Fibroblast of skin of scalp (primary cell): ENCODE results near the gene MDGA2. TPM values are rescaled to one million over a fixed set of nuclear protein-coding genes. Genes with fewer than 3 reads are reported as not detected.
A peak's percentile ranks its signal among the peaks of the same experiment; 100 is the strongest.
"Not testable (repeated sequence)": the region's sequence is repeated elsewhere in the genome, so short reads cannot be mapped to it uniquely, and the experiment has no call there.

Experiments used
- DNase-seq: peaks from one replicate; pipeline ENCODE4 v3.0.0-alpha.2; 2013
- polyA plus RNA-seq, 2 experiments: library from polyadenylated mRNA; unstranded; fragments of 120-200 nt; gene quantifications; one replicate each; pipeline ENCODE4 v1.2.1, GENCODE V29; 2013; ENCODE audit not compliant: insufficient read length in 2 of 2

MDGA2 gene
- polyA plus RNA-seq (2013, experiment 1 of 2; ENCODE audit: insufficient read length) = not detected
- polyA plus RNA-seq (2013, experiment 2 of 2; ENCODE audit: insufficient read length) = 0.10 TPM

GRCh38 chr14:47675466-47676314 lies at the start of gene MDGA2:
MDGA2 (minus strand) TSS chr14:47675605.
- DNase-seq = peak; percentile 20

GRCh38 chr14:47722929-47723693 lies 47.7 kb upstream of the MDGA2 start:
- no peak for DNase-seq

GRCh38 chr14:47720281-47720680 lies 44.9 kb upstream of the MDGA2 start:
- no peak for DNase-seq

DNA sequence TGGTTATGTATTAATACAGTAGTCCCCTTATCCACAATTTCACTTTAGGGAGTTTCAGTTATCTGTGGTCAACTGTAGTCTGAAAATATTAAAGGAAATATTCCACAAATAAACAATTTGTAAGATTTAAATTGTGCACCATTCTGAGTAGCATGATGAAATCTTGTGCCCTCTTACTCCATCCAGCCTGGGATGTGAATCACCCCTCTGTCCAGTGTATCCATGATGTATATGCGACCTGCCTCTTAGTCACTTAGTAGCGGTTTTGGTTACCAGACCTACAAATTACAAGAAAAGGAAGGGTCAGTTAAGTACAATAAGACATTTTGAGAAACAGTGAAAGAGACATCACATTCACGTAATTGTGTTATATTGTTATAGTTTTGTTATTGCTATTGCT lies 39.9 kb upstream of the MDGA2 start:
- DNase-seq = peak; percentile 1

GRCh38 chr14:47710581-47710980 lies 35.2 kb upstream of the MDGA2 start:
- DNase-seq = no peak

GRCh38 chr14:47705683-47706082 lies 30.3 kb upstream of the MDGA2 start:
- no peak for DNase-seq

DNA sequence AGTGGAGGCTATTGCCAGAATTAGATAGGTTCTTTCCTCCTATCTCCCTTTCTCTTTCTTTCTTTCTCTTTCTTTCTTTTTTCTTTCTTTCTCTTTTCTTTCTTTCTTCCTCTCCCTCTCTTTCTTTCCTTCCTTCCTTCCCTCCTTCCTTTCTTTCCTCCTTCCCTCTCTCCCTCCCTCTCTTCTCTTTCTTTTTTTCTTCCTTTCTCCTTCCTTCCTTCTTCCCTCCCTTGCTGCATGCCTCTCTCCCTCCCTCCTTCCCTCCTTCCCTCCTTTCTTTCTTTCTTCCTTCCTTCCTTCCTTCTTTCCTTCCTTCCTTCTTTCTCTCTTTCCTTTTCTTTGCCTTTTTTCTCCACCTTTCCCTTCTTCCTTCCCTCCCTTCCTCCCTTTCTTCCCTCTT lies 16.4 kb upstream of the MDGA2 start:
- no peak for DNase-seq

DNA sequence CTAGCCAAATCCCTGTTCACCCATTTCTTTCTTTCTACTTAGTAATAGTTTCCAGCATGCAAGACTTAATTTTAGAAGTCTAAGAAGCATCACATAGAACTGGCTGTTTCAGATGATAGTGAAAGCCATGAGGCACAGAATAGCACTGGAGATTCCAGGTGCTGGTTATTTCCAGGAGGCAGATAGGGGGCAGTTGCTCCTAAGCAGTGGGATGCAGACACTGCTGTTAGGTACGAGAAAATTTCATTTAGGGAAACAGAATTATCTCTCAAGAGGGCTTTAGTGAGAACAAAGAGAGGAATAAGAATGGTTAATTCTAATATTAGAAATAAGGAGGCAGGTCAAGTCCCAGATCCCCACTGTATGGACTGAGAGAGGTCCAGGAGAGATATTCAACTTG lies 3.6 kb upstream of the MDGA2 start:
- no peak for DNase-seq

GRCh38 chr14:47678157-47678556 lies 2.8 kb upstream of the MDGA2 start:
- DNase-seq = no peak

- DNase-seq = no peak
These were observed 861 bp upstream of the MDGA2 start for GRCh38 chr14:47676315-47676617.

DNA sequence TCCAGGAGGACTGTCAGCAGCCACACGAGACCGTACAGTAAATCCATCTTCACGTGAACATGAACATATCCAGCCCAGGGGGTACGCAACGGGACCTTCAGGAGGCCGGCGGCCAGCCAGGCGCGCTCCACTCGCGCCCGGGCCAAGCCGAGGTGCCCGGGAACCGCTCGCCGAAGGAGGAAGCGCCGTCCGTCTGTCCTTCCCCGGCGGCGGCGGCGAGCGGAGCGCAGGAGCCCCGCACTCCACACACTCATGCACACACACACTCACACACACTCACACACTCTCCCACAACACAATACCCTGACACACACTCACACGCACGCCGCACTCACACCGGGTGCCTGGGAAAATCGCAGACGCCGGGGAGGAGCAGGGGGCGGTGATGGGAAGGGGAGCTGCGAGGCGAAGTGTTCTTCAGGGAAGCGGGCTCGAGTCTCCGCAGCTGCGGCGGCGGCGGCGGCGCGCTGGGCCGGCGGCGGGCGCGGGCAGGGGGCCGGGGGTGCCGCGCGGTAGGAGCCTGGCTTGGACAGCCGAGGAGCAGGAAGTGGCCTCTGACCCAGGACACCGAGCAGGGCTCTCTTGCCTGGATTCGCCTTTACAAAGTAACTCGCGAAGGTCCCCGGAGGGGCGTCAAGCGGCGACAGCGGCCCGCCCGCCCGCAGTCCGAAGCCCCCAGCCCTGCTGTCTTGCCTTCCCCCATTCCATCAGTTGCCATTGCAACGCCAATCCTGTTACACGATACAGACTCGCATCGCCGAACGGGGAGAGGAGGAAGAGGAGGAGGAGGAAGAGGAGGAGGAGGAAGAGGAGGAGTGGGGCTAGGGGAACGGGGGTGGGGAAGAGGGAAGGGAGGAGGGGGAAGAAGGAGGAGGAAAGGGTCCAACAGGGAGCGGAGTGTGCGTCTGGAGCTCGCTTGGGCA lies 601 bp downstream of the MDGA2 start:
- no peak for DNase-seq

GRCh38 chr14:47674148-47674542 lies 1.3 kb downstream of the MDGA2 start:
- DNase-seq = no peak

DNA sequence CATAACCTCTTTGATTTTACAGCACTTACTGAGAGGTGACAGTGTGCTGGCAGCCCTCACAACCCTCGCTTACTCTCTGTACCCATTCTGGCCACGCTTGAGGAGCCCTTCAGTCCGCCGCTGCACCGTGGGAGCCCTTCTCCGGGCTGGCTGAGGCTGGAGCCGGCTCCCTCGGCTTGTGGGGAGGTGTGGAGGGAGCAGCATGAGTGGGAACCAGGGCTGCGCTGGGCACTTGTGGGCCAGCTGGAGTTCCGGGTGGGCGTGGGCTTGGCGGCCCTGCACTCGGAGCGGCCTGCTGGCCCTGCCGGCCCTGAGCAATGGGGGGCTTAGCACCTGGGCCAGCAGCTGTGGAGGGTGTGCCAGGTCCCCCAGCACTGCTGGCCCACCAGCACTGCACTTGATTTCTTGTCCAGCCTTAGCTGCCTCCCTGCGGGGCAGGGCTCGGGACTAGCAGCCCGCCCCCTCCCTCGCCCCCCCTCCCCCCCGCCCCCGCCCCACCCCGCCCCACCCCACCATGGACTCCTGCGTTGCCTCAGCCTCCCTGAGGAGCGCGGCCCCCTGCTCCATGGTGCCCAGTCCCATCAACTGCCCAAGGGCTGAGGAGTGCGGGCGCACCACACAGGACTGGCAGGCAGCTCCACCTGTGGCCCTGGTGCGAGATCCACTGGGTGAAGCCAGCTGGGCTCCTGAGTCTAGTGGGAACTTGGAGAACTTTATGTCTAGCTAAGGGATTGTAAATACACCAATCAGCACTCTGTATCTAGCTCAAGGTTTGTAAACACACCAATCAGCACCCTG lies 9.9 kb downstream of the MDGA2 start:
- no peak for DNase-seq

DNA sequence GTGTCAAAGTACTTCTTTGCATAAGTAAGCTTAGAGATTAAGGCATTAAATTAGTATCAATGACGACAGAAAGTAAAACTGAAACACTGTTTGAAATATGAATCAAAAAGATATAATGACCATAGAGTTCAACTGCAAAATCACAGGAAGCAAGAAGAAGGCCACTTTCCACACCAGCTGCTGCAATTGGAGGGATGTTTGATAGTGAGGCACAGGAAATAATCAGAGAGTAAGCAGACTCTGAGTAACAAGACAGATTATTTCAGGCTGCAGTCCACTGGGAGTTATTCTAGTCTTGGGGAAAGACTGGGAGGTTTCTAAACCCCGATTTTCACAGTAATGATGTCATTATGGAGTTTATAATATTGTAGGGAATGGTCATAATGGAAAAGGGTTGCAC lies 12.9 kb downstream of the MDGA2 start:
- DNase-seq = no peak

- no peak for DNase-seq
These were observed 15.2 kb downstream of the MDGA2 start for GRCh38 chr14:47660158-47660557.

DNA sequence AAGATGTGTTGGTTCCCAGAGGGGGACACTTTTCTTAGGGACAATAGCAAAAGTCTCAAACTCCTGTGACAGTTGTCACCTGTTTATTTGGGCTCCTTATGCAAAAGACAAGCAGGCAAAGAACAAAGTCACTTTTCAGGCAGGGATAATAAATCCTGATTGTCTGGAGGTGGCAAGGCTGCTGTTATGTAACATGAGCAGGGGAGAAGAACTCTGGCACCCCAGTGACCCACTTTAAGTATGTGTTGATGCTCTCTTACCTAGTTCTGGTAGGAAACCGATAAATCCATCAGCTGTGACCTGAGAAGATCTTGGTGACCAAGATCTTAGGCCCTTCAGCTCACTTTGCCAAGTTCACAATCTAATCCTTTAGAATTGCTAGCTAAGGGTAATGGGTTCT lies 17.4 kb downstream of the MDGA2 start:
- no peak for DNase-seq

DNA sequence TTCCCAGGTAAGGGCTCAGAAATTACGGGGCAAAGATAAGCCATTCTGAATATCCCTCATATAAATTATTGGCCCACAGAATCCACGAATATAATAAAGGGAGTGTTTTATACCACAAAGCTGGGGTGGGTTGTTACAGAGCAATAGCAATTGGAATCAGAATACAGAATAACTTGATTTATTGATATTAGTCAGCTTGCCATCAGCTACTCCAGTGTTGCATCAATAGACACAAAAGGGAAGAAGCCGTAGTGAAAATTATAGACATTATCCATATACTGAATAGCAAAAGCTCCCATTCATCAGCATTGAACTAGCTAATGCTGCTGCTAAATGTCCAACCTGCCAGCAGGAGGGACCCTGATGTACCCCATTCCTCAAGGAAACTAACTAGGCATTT lies 18.3 kb downstream of the MDGA2 start:
- no peak for DNase-seq

GRCh38 chr14:47651337-47651736 lies 24.1 kb downstream of the MDGA2 start:
- no peak for DNase-seq

- DNase-seq = no peak
These were observed 37.7 kb downstream of the MDGA2 start for GRCh38 chr14:47637753-47638152.

DNA sequence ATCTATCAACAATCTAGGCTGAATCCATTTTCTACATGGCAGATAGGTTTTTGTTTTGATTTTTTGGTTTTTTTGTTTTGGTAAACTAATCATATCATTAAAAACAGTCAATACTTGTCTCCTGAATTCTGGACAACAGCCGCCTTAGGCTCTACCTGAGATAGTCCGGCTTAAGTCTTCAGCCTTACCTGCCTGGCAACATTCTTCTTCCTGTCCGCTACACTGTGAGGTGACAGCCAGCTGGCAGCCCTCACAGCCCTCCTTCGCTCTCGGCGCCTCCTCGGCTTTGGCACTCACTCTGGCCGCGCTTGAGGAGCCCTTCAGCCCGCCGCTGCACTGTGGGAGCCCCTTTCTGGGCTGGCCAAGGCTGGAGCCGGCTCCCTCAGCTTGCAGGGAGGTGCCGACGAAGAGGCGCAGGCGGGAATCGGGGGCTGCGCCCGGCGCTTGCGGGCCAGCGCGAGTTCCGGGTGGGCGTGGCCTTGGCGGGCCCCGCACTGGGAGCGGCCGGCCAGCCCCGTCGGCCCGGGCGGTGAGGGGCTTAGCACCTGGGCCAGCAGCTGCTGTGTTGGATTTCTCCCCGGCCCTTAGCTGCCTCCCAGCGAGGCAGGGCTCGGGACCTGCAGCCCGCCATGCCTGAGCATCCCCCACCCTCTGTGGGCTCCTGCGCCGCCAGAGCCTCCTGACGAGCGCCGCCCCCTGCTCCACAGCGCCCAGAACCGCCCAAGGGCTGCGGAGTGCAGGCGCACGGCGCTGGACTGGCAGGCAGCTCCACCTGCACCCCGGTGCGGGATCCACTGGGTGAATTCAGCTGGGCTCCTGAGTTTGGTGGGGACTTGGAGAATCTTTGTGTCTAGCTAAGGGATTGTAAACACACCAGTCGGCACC lies 49.0 kb downstream of the MDGA2 start:
- DNase-seq = no peak

DNA sequence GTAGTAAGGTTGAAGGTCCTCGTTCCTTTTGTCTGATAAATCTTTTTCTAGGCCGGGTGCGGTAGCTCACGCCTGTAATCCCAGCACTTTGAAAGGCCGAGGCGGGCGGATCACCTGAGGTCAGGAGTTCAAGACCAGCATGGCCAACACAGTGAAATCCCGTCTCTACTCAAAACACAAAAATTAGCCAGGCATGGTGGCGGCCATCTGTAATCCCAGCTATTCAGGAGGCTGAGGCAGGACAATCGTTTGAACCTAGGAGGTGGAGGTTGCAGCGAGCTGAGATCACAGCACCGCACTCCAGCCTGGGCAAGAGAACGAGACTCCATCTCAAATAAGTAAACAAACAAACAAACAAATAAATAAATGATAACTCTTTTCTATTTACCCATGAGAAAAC lies 51.3 kb downstream of the MDGA2 start:
- not testable (repeated sequence) for DNase-seq
